ENCODE results near the gene THRA. TPM values are rescaled to one million over a fixed set of nuclear protein-coding genes. Genes with fewer than 3 reads are reported as not detected.

The THRA gene
- total and polyA plus RNA-seq, 2 of the 8 experiments (the other 6 are each of a cell fraction or from before 2014, with no cell fraction given) = 6.4 to 10.2 TPM

GRCh38 chr17:40072040-40072734 lies 9.4 kb downstream of the THRA start:
- Histone ChIP-seq H3K27ac (ENCODE audit: low read depth, low read length) (no peak overlapping the region), H3K4me1 (replicated peaks in 1 of 4; ENCODE audit: control insufficient read depth in 3 of 4, insufficient read depth in 4 of 4, low read length in 3 of 4) (peaks cover 22 to 55% (median 45%) of the 10 kb centered on the region in 4 experiments), H3K36me3 (ENCODE audit: control insufficient read depth in 2 of 4, insufficient read depth in 4 of 4, low read length in 3 of 4) (no peaks in the 10 kb centered on the region), H3K27me3 (replicated peaks in 1 of 4; ENCODE audit: control insufficient read depth in 3 of 4, extremely low read depth in 1 of 4, insufficient read depth in 3 of 4, low read length in 3 of 4) (no peaks in the 10 kb centered on the region), H2BK120ac (replicated peaks; ENCODE audit: low read depth, low read length) (no peak overlapping the region), H3K79me2 (ENCODE audit: control insufficient read depth in 1 of 2, insufficient read depth in 2 of 2, low read length in 2 of 2) (no peaks in the 10 kb centered on the region), H3K23me2 (ENCODE audit: low read depth, low read length) (peaks cover 4% of the 10 kb centered on the region), H2BK15ac (ENCODE audit: low read length) (peak overlapping the region; percentile 46; the same call in 1 of the 2 replicates), H2BK12ac (ENCODE audit: low read depth, low read length) (peak overlapping the region; percentile 53; the same call in 1 of the 2 replicates), H3K9ac (replicated peaks in 1 of 4; ENCODE audit: extremely low read depth in 1 of 4, low read depth in 3 of 4, low read length in 3 of 4) (no peak overlapping the region), H3K23ac (ENCODE audit: insufficient read length) (no peak overlapping the region), H3K9me3 (ENCODE audit: insufficient read depth in 2 of 2, low read depth in 1 of 2, low read length in 1 of 2) (no peaks in the 10 kb centered on the region), H3K18ac (ENCODE audit: extremely low read depth, low read length) (0 out of 2 replicates have a peak overlapping the region, but pooled peaks have one; percentile 41), H4K91ac (replicated peaks; ENCODE audit: insufficient read length, low read length) (peak overlapping the region; percentile 26), H3K14ac (ENCODE audit: insufficient read length) (no peak overlapping the region), H3K4ac (replicated peaks; ENCODE audit: insufficient read length, low read depth, low read length) (peak overlapping the region; percentile 72), H2AK5ac (ENCODE audit: low read depth, low read length) (0 out of 2 replicates have a peak overlapping the region, but pooled peaks have one; percentile 2), H4K5ac (ENCODE audit: insufficient read length, low read depth, low read length) (no peak overlapping the region), H2AFZ (ENCODE audit: low read length) (no peak overlapping the region), H3K56ac (replicated peaks; ENCODE audit: insufficient read length, low read depth, low read length) (no peak overlapping the region), H2BK20ac (ENCODE audit: low read length) (no peak overlapping the region), H3K79me1 (ENCODE audit: low read depth, low read length) (peaks cover 7% of the 10 kb centered on the region; the same call in 1 of the 2 replicates), H3K4me2 (ENCODE audit: insufficient read depth in 1 of 2, low read depth in 2 of 2, low read length in 2 of 2) (no peak overlapping the region), H4K8ac (ENCODE audit: extremely low read depth, insufficient read depth, low read length) (peak overlapping the region; percentile 16; the same call in 1 of the 2 replicates), H3K4me3 (ENCODE audit: extremely low read depth in 1 of 4, insufficient read depth in 2 of 4, low read depth in 3 of 4, low read length in 4 of 4) (no peak overlapping the region), H2BK5ac (ENCODE audit: low read depth, low read length) (peak overlapping the region; percentile 60), H4K20me1 (replicated peaks in 1 of 2; ENCODE audit: control insufficient read depth in 1 of 2, insufficient read depth in 2 of 2, low read length in 2 of 2) (no peaks in the 10 kb centered on the region)
- WGBS, 2 experiments (ENCODE audit: extremely low coverage in 1 of 2, insufficient coverage in 1 of 2, insufficient read length in 1 of 2, insufficient replicate concordance in 2 of 2, low coverage in 1 of 2, low lambda C conversion rate in 2 of 2, missing lambda C conversion rate in 1 of 2) = 86% methylated on average over 11 of the region's 19 CpGs; no CpG with 5 or more reads in 1 of the 2 experiments
- DNase-seq (ENCODE audit: low read depth in 1 of 2, low spot score in 2 of 2) (no peak), FAIRE-seq (no peak)
- POLR2A ChIA-PET (ENCODE audit: partially characterized antibody) = interaction anchor here (0.7 to 6.7 kb wide), 8 partner anchors 9 to 51 kb away, joined by 3 to 64 read pairs (median 4); partner anchors contain the start of genes MED24 and THRA
- CTCF ChIA-PET (ENCODE audit: partially characterized antibody) = interaction anchor here (1.1 to 38.4 kb wide), 9 partner anchors 9 to 59 kb away, joined by 3 to 876 read pairs (median 51); partner anchors contain the start of genes CSF3, MED24 and THRA
- TF ChIP-seq SP2 (IDR thresholded peaks at IDR 0.05; ENCODE audit: low read length) (no peak), PHF8 (conservative IDR thresholded peaks at IDR 0.05; ENCODE audit: low read depth, low read length) (no peak), HDAC6 (IDR thresholded peaks at IDR 0.05; ENCODE audit: low read depth, low read length) (no peak), ATF2 (IDR thresholded peaks at IDR 0.05; ENCODE audit: low read length) (no peak), GABPA (IDR thresholded peaks at IDR 0.05; ENCODE audit: borderline replicate concordance, insufficient read depth, low read length) (no peak), EP300 (IDR thresholded peaks at IDR 0.05; ENCODE audit: borderline replicate concordance in 1 of 2, low read depth in 2 of 2, low read length in 2 of 2) (no peak), NRF1 (IDR thresholded peaks at IDR 0.05; ENCODE audit: low read depth, low read length) (no peak), TAF7 (optimal IDR thresholded peaks at IDR 0.05; ENCODE audit: borderline replicate concordance, low read depth, low read length) (no peak)

Measured in H1 (cell line).